ENCODE results near the gene TNFAIP8.
"Not testable (repeated sequence)": the region's sequence is repeated elsewhere in the genome, so short reads cannot be mapped to it uniquely, and the experiment has no call there.

Gene TNFAIP8

DNA sequence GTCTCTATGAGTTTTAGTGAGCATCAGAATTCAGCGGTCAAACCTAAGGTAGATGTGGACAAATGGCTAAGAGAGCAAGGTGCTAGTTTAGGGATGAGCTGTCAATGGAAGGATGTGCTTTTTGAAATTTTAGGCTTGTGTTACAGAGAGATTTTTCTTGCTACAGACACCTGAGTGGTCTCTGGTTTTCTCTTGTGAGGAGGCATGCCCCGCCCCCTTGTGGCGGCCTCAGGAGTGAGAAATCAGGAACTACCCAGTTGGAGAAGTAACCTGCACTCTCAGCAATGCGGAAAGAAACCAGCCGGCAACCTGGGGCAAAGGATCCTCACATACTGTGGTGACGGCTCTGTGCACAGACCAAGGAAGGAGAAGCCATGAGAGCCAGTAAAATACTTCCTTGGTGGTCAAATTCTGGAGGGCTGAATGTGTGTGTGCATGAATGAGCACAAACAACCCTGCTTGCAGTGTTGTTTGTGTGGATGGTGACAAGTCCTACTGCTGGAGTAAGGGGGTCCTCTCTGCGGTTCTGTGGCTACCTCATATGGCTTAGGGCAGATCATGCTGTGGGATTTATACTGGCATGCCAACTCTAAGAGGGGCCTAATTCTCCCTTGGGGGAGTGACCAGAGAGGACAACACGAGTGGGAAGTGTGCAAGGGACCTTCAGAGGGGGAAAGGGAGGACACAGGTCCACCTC, 79.8 kb downstream of the TNFAIP8 start:
- Mint-ChIP-seq H3K27me3 (ENCODE audit: low read depth, poor library complexity) (peaks cover 9% of the 10 kb centered on the region), H3K4me3 (no peak overlapping the region), H3K9me3 (peaks cover 47% of the 10 kb centered on the region), H3K36me3 (ENCODE audit: low read depth) (no peaks in the 10 kb centered on the region), H3K27ac (no peak overlapping the region), H3K4me1 (no peaks in the 10 kb centered on the region)
- peak; percentile 55 for DNase-seq
- TF ChIP-seq, protein P1, sequence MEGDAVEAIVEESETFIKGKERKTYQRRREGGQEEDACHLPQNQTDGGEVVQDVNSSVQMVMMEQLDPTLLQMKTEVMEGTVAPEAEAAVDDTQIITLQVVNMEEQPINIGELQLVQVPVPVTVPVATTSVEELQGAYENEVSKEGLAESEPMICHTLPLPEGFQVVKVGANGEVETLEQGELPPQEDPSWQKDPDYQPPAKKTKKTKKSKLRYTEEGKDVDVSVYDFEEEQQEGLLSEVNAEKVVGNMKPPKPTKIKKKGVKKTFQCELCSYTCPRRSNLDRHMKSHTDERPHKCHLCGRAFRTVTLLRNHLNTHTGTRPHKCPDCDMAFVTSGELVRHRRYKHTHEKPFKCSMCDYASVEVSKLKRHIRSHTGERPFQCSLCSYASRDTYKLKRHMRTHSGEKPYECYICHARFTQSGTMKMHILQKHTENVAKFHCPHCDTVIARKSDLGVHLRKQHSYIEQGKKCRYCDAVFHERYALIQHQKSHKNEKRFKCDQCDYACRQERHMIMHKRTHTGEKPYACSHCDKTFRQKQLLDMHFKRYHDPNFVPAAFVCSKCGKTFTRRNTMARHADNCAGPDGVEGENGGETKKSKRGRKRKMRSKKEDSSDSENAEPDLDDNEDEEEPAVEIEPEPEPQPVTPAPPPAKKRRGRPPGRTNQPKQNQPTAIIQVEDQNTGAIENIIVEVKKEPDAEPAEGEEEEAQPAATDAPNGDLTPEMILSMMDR (IDR thresholded peaks at IDR 0.05) = peak; percentile 42

DNA sequence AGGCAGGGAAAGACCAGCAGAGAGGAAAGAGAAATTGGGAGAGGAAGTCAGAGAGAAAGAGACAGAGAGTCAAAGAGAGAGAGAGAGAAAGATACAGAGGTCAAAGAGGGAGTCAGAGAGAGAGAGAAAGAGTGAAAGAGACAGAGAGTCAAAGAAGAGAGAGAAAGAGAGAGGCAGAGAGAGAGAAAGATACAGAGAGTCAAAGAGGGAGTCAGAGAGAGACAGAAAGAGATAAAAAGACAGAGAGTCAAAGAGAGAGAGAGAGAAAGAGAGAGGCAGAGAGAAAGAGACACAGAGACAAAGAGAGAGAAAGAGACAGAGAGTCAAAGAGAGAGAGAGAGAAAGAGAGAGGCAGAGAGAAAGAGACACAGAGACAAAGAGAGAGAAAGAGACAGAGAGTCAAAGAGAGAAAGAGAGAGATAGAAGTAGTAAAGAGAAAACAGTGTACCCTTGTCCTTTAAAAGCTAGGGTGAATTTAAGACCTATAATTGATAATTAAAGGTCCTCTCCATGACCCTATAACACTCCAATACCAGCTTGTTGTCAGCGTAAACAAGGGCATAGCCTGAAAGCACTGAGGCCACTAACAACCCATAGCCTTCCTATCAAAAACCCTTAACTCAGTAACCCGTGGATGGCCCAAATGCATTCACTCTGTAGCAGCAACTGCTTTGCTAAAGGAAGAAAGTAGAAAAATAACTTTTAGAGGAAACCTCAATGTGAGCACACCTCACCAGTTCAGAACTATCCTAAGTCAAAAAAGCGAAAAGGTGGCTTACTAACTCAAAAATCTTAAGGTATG, 82.2 kb downstream of the TNFAIP8 start:
- H3K27me3 Mint-ChIP-seq (ENCODE audit: low read depth, poor library complexity); H3K36me3 Mint-ChIP-seq (ENCODE audit: low read depth); H3K4me1 Mint-ChIP-seq; DNase-seq; H3K4me3 Mint-ChIP-seq: not testable (repeated sequence)
- H3K9me3 Mint-ChIP-seq = peaks cover 37% of the 10 kb centered on the region
- peak overlapping the region; percentile 69 for H3K27ac Mint-ChIP-seq

DNA sequence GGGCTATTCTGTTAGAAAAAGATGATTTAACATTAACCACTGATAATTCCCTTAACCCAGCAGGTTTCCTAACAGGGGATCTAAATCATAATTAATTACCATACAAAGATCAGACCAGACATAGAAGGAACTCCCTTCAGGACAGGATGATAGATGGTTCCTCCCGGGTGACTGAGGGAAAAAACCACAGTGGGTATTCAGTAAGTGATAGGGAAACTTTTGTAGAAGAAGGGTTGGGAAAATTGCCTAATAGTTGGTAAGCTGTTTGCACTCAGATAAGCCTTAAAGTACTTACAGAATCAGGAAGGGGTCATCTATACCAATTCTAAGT, 82.7 kb downstream of the TNFAIP8 start:
- H3K27me3 Mint-ChIP-seq (ENCODE audit: low read depth, poor library complexity); H3K4me3 Mint-ChIP-seq; H3K27ac Mint-ChIP-seq; H3K36me3 Mint-ChIP-seq (ENCODE audit: low read depth); H3K4me1 Mint-ChIP-seq; DNase-seq: not testable (repeated sequence)
- H3K9me3 Mint-ChIP-seq = peaks cover 39% of the 10 kb centered on the region

DNA sequence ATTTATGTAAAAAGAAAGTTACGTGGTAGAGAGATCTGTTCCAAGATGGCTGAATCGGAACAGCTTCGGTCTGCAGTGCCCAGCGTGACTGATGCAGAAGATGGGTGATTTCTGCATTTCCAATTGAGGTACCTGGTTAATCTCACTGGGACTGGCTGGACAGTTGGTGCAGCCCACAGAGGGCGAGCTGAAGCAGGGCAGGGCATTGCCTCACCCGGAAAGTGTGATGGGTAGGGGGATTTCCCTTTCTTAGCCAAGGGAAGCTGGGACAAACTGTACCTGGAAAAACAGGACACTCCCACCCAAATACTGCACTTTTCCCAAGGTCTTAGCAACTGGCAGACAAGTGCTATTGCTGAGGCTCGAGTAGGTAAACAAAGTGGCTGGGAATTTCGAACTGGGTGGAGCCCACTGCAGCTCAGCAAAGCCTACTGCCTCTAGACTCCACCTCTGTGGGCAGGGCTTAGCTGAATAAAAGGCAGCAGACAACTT, 83.4 kb downstream of the TNFAIP8 start:
- Mint-ChIP-seq H3K4me3 (no peak overlapping the region), H3K36me3 (ENCODE audit: low read depth) (no peaks in the 10 kb centered on the region), H3K27me3 (ENCODE audit: low read depth, poor library complexity) (peaks cover 9% of the 10 kb centered on the region), H3K4me1 (no peaks in the 10 kb centered on the region), H3K27ac (no peak overlapping the region), H3K9me3 (peaks cover 42% of the 10 kb centered on the region)
- TF ChIP-seq, protein P1 (IDR thresholded peaks at IDR 0.05) = no peak
- DNase-seq = no peak

DNA sequence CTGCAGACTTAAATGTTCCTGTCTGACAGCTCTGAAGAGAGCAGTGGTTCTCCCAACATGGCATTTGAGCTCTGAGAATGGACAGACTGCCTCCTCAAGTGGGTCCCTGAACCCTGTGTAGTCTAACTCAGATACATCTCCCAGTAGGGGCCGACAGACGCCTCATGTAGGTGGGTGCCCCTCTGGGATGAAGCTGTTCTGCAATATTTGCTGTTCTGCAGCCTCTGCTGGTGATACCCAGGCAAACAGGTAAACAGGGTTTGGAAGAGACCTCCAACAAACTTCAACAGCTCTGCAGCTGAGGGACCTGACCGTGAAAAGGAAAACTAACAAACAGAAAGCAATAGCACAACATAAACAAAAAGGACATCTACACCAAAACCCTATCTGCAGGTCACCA, 83.8 kb downstream of the TNFAIP8 start:
- H3K36me3 Mint-ChIP-seq (ENCODE audit: low read depth); DNase-seq; H3K4me1 Mint-ChIP-seq; H3K27me3 Mint-ChIP-seq (ENCODE audit: low read depth, poor library complexity); H3K27ac Mint-ChIP-seq; H3K4me3 Mint-ChIP-seq: not testable (repeated sequence)
- H3K9me3 Mint-ChIP-seq = peaks cover 43% of the 10 kb centered on the region

DNA sequence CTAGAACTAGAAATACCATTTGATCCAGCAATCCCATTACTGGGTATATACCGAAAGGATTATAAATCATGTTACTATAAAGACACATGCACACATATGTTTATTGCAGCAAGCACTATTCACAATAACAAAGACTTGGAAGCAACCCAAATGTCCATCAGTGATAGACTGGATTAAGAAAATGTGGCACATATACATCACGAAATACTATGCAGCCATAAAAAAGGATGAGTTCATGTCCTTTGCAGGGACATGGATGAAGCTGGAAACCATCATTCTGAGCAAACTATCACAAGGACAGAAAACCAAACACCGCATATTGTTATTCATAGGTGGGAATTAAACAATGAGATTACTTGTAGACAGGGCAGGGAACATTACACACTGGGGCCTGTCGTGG, 88.8 kb downstream of the TNFAIP8 start:
- not testable (repeated sequence) for DNase-seq; H3K4me1 Mint-ChIP-seq; H3K4me3 Mint-ChIP-seq; H3K27ac Mint-ChIP-seq; H3K27me3 Mint-ChIP-seq (ENCODE audit: low read depth, poor library complexity); H3K36me3 Mint-ChIP-seq (ENCODE audit: low read depth)
- peaks cover 30% of the 10 kb centered on the region for H3K9me3 Mint-ChIP-seq

DNA sequence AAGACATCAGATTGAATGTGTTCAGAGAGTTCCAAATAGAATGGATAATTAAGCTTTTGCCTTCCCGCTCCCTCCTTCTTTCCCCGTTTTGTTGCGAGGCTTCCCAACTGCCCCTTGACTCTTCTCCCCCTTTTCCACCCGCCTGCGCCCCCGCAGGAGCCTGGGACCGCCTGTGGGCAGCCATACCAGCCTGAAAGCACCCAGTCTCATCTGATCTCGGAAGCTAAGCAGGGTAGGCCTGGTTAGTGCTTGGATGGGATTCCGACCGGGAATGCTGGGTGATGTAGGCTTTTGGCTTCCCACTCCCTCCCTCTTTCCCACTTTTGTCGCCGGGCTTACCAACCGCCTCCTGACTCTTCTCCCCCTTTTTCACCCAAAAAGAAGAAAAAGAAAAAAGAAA, 89.7 kb downstream of the TNFAIP8 start:
- no peak for DNase-seq
- TF ChIP-seq, protein P1 (IDR thresholded peaks at IDR 0.05) = no peak
- Mint-ChIP-seq H3K4me3 (no peak overlapping the region), H3K27ac (no peak overlapping the region), H3K36me3 (ENCODE audit: low read depth) (peaks cover 6% of the 10 kb centered on the region), H3K4me1 (no peaks in the 10 kb centered on the region), H3K27me3 (ENCODE audit: low read depth, poor library complexity) (peaks cover 3% of the 10 kb centered on the region), H3K9me3 (peaks cover 39% of the 10 kb centered on the region)
